ENCODE results near the gene MAMDC2. TPM values are rescaled to one million over a fixed set of nuclear protein-coding genes. Genes with fewer than 3 reads are reported as not detected.

The MAMDC2 gene
- total and polyA plus RNA-seq, 2 of the 8 experiments (the other 6 are each of a cell fraction or from before 2014, with no cell fraction given), result 6.1 to 15.4 TPM

DNA sequence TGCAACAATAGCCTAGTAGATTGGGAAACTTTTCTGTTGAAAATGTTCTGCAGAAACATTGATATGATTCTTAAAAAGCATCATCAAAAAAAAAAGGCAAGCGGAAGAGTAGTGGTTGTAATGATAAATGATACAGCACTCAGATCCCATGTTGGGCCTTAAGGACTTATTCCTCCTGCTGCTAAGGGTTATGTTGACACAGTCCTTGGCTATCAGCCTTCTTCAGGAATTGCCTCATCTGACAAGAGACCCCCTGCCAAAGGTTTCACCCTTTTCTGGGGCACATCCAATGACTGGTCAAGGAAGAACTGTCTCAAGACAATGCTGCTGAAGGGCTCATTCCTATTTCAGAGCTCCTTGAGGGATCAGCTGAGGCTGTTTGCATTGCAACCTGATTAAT is 44.3 kb upstream of the MAMDC2 start:
- Histone ChIP-seq H3K18ac (ENCODE audit: extremely low read depth, low read length) (no peak overlapping the region), H4K91ac (replicated peaks; ENCODE audit: insufficient read length, low read length) (no peak overlapping the region), H3K4me2 (ENCODE audit: insufficient read depth in 1 of 2, low read depth in 2 of 2, low read length in 2 of 2) (no peak overlapping the region), H3K79me2 (ENCODE audit: control insufficient read depth in 1 of 2, insufficient read depth in 2 of 2, low read length in 2 of 2) (no peaks in the 10 kb centered on the region), H3K23me2 (ENCODE audit: low read depth, low read length) (no peaks in the 10 kb centered on the region; the same call in 1 of the 2 replicates), H2AK5ac (ENCODE audit: low read depth, low read length) (no peak overlapping the region), H2BK20ac (ENCODE audit: low read length) (no peak overlapping the region), H3K23ac (ENCODE audit: insufficient read length) (no peak overlapping the region), H2BK12ac (ENCODE audit: low read depth, low read length) (no peak overlapping the region), H4K20me1 (replicated peaks in 1 of 2; ENCODE audit: control insufficient read depth in 1 of 2, insufficient read depth in 2 of 2, low read length in 2 of 2) (no peaks in the 10 kb centered on the region), H3K4me1 (replicated peaks in 1 of 4; ENCODE audit: control insufficient read depth in 3 of 4, insufficient read depth in 4 of 4, low read length in 3 of 4) (no peaks in the 10 kb centered on the region), H3K14ac (ENCODE audit: insufficient read length) (no peak overlapping the region), H2AFZ (ENCODE audit: low read length) (no peak overlapping the region), H3K27me3 (replicated peaks in 1 of 4; ENCODE audit: control insufficient read depth in 3 of 4, extremely low read depth in 1 of 4, insufficient read depth in 3 of 4, low read length in 3 of 4) (peaks cover 0 to 1% (median 0%) of the 10 kb centered on the region in 4 experiments; a peak in 1 of 7 replicates), H3K4me3 (ENCODE audit: extremely low read depth in 1 of 4, insufficient read depth in 2 of 4, low read depth in 3 of 4, low read length in 4 of 4) (no peak overlapping the region), H3K9me3 (ENCODE audit: insufficient read depth in 2 of 2, low read depth in 1 of 2, low read length in 1 of 2) (no peaks in the 10 kb centered on the region), H2BK15ac (ENCODE audit: low read length) (no peak overlapping the region), H3K79me1 (ENCODE audit: low read depth, low read length) (no peaks in the 10 kb centered on the region), H2BK120ac (replicated peaks; ENCODE audit: low read depth, low read length) (no peak overlapping the region), H4K8ac (ENCODE audit: extremely low read depth, insufficient read depth, low read length) (no peak overlapping the region), H3K36me3 (ENCODE audit: control insufficient read depth in 2 of 4, insufficient read depth in 4 of 4, low read length in 3 of 4) (no peaks in the 10 kb centered on the region), H2BK5ac (ENCODE audit: low read depth, low read length) (no peak overlapping the region), H3K9ac (replicated peaks in 1 of 4; ENCODE audit: extremely low read depth in 1 of 4, low read depth in 3 of 4, low read length in 3 of 4) (no peak overlapping the region), H3K56ac (replicated peaks; ENCODE audit: insufficient read length, low read depth, low read length) (no peak overlapping the region), H3K27ac (ENCODE audit: low read depth, low read length) (no peak overlapping the region), H3K4ac (replicated peaks; ENCODE audit: insufficient read length, low read depth, low read length) (no peak overlapping the region), H4K5ac (ENCODE audit: insufficient read length, low read depth, low read length) (no peak overlapping the region)
- no peak for DNase-seq (ENCODE audit: low read depth in 1 of 2, low spot score in 2 of 2)
- ChIA-PET POLR2A (ENCODE audit: partially characterized antibody) (no interaction called here), CTCF (ENCODE audit: partially characterized antibody) (interaction anchor here (0.9 to 2.6 kb wide), 2 partner anchors 20 to 112 kb away, joined by 3 to 8 read pairs; no protein-coding TSS in a partner anchor)
- no peak for TF ChIP-seq POU5F1 (IDR thresholded peaks at IDR 0.05; ENCODE audit: low read depth, low read length)
- TF ChIP-seq MAFK (IDR thresholded peaks at IDR 0.05; ENCODE audit: low read depth, low read length), result no peak
- TF ChIP-seq TAF7 (optimal IDR thresholded peaks at IDR 0.05; ENCODE audit: borderline replicate concordance, low read depth, low read length), result no peak
- no peak for FAIRE-seq
- 88% methylated on average over 1 of the region's 1 CpG; no CpG with 5 or more reads in 1 of the 2 experiments for WGBS, 2 experiments (ENCODE audit: extremely low coverage in 1 of 2, insufficient coverage in 1 of 2, insufficient read length in 1 of 2, insufficient replicate concordance in 2 of 2, low coverage in 1 of 2, low lambda C conversion rate in 2 of 2, missing lambda C conversion rate in 1 of 2)

Data from H1 (cell line).